Posterior vena cava (tissue), 2 donors: Measurements from ENCODE around the gene CALHM6. TPM values are rescaled to one million over a fixed set of nuclear protein-coding genes. Genes with fewer than 3 reads are reported as not detected.
"Not testable (repeated sequence)": the region's sequence is repeated elsewhere in the genome, so short reads cannot be mapped to it uniquely, and the experiment has no call there.

Experiments
- DNase-seq: peaks from one replicate; pipeline ENCODE4 v3.0.0-alpha.2; 2020; ENCODE audit warnings: low spot score
- intact Hi-C, 2 donors: fragments of 100-400 bp; cut with DNase I; formaldehyde crosslinking; loops; one replicate each; pipeline versions ENCODE4 v1.14.1 to v1.14.2; 2022 to 2023
- total RNA-seq, 2 donors: library from RNA; stranded (reverse); fragmentation: NEBNext Ultra II Directional; extraction: Animal tissue kit (Norgen Biotek cat#: 25700); gene quantifications; one replicate each; pipeline ENCODE4 v1.2.1, GENCODE V29; 2021
- donor health status: DM: yes; HTN: yes; CAD: no.
- donor health status: DM: yes; HTN: yes; CAD: no.

CALHM6 gene
- total RNA-seq, 2 donors from 2014 or later: 2.4 to 5.4 TPM

- intact Hi-C loops: no loop called here
- no peak for DNase-seq
Observed at GRCh38 chr6:116468293-116468692, 7.1 kb downstream of the CALHM6 start.

- DNase-seq: no peak
Observed at GRCh38 chr6:116471531-116471930, 10.4 kb downstream of the CALHM6 start.

GRCh38 chr6:116472706-116473105, 11.5 kb downstream of the CALHM6 start:
- no peak for DNase-seq
- intact Hi-C loops: no loop called here

More at GRCh38 chr6:116471531-116471930, 10.4 kb downstream of the CALHM6 start:
- intact Hi-C loops: no loop called here

GRCh38 chr6:116475141-116475540, 14.0 kb downstream of the CALHM6 start:
- no peak for DNase-seq
- intact Hi-C loops: no loop called here

- intact Hi-C loops: no loop called here
- no peak for DNase-seq
Observed at GRCh38 chr6:116476002-116476678, 15.0 kb downstream of the CALHM6 start.

GRCh38 chr6:116482780-116483179, 21.6 kb downstream of the CALHM6 start:
- no peak for DNase-seq
- intact Hi-C loops: no loop called here

GRCh38 chr6:116483616-116484015, 22.4 kb downstream of the CALHM6 start:
- intact Hi-C loops: no loop called here
- no peak for DNase-seq

GRCh38 chr6:116485559-116486184, 24.5 kb downstream of the CALHM6 start:
- intact Hi-C loops: no loop called here
- DNase-seq: no peak

- intact Hi-C loops: no loop called here
- no peak for DNase-seq
Observed at GRCh38 chr6:116491610-116492330, 30.6 kb downstream of the CALHM6 start.

- no peak for DNase-seq
- intact Hi-C loops: no loop called here
Observed at GRCh38 chr6:116492331-116493067, 31.3 kb downstream of the CALHM6 start.

GRCh38 chr6:116495161-116495560, 34.0 kb downstream of the CALHM6 start:
- intact Hi-C loops: not testable (repeated sequence)

GRCh38 chr6:116497113-116497676, 36.0 kb downstream of the CALHM6 start:
- intact Hi-C loops: no loop called here
- no peak for DNase-seq

More at GRCh38 chr6:116495161-116495560, 34.0 kb downstream of the CALHM6 start:
- DNase-seq: not testable (repeated sequence)

- intact Hi-C loops: no loop called here
- no peak for DNase-seq
Observed at GRCh38 chr6:116500969-116501433, 39.8 kb downstream of the CALHM6 start.

GRCh38 chr6:116507324-116507723, 46.1 kb downstream of the CALHM6 start:
- intact Hi-C loops: no loop called here
- no peak for DNase-seq

GRCh38 chr6:116508527-116508926, 47.4 kb downstream of the CALHM6 start:
- no peak for DNase-seq
- intact Hi-C loops: no loop called here

- intact Hi-C loops: no loop called here
- peak; percentile 85 for DNase-seq
Observed at GRCh38 chr6:116511424-116512110, 50.4 kb downstream of the CALHM6 start, which contains the start of gene CALHM5. TSS of gene CALHM5 (plus strand) at chr6:116511639. CDS start at chr6:116511697, 58 bp downstream.

GRCh38 chr6:116512111-116512559, 51.0 kb downstream of the CALHM6 start:
- DNase-seq: no peak

GRCh38 chr6:116512734-116513133, 51.6 kb downstream of the CALHM6 start:
- intact Hi-C loops: no loop called here
- no peak for DNase-seq

More at GRCh38 chr6:116512111-116512559, 51.0 kb downstream of the CALHM6 start:
- intact Hi-C loops: no loop called here
